PC-9 (cell line): ENCODE data around the gene DUSP23. TPM values are rescaled to one million over a fixed set of nuclear protein-coding genes. Genes with fewer than 3 reads are reported as not detected.

ENCODE experiments used
- BruUV-seq: library from RNA; stranded (reverse); fragments of 400-500 nt; replicated peaks from 2 replicates; lab custom pipeline; 2021; lab: Mats Ljungman, UMichigan
- CTCF ChIA-PET: fragments of 300-600 bp; sonication (Branson Sonifier 250); formaldehyde crosslinking; loops from one replicate; lab custom pipeline; 2022; ENCODE audit warnings: antibody characterized with exemption; lab: Charles Lee
- POLR2A ChIA-PET: fragments of 300-600 bp; sonication (Branson Sonifier 250); formaldehyde crosslinking; loops from one replicate; lab custom pipeline; 2022; ENCODE audit warnings: antibody characterized with exemption; ENCODE audit not compliant: unreplicated experiment; lab: Charles Lee
- DNase-seq, 2 experiments: peaks; one replicate each; pipeline versions ENCODE4 v3.0.0 to v3.0.0-alpha.2; 2015 to 2022; ENCODE audit warnings: mixed read lengths in 1 of 2
- H2AFZ ChIP-seq: fragments of 200-600 bp; sonication (generic); 2 replicates; pipeline ENCODE4 v1.8.1; 2017; ENCODE audit warnings: antibody characterized with exemption
- H3F3A ChIP-seq: fragments of 200-600 bp; sonication (generic); 2 replicates; pipeline ENCODE4 v1.8.1; 2017; ENCODE audit warnings: antibody characterized with exemption, mild to moderate bottlenecking, low read depth; ENCODE audit not compliant: insufficient read depth
- H3K27ac ChIP-seq: fragments of 200-600 bp; sonication (generic); 2 replicates; pipeline ENCODE4 v1.6.1; 2016; ENCODE audit warnings: mixed run types
- H3K27me3 ChIP-seq: fragments of 200-600 bp; sonication (generic); 2 replicates; pipeline ENCODE4 v1.6.1; 2016; ENCODE audit warnings: low read depth, mixed run types; ENCODE audit not compliant: insufficient read depth
- H3K36me3 ChIP-seq: fragments of 200-600 bp; sonication (generic); 2 replicates; pipeline ENCODE4 v1.6.1; 2016; ENCODE audit warnings: low read depth, mixed run types
- H3K4me1 ChIP-seq: fragments of 200-600 bp; sonication (generic); replicated peaks from 2 replicates; pipeline ENCODE4 v1.6.1; 2016; ENCODE audit warnings: mixed run types; ENCODE audit not compliant: insufficient read depth
- H3K4me2 ChIP-seq: fragments of 200-600 bp; sonication (generic); 2 replicates; pipeline ENCODE4 v1.6.1; 2017; ENCODE audit warnings: mixed run types
- H3K4me3 ChIP-seq: fragments of 200-600 bp; sonication (generic); 2 replicates; pipeline ENCODE4 v1.6.1; 2016; ENCODE audit warnings: mixed run types
- H3K79me2 ChIP-seq: fragments of 200-600 bp; sonication (generic); 2 replicates; pipeline ENCODE4 v1.6.1; 2017; ENCODE audit warnings: low read depth, mixed run types
- H3K9me2 ChIP-seq: fragments of 200-600 bp; sonication (generic); 2 replicates; pipeline ENCODE4 v1.8.1; 2017; ENCODE audit warnings: mild to moderate bottlenecking; ENCODE audit not compliant: insufficient read depth
- H3K9me3 ChIP-seq: fragments of 200-600 bp; sonication (generic); 2 replicates; pipeline ENCODE4 v1.8.1; 2016; ENCODE audit warnings: low read depth; ENCODE audit not compliant: insufficient read depth
- H4K20me1 ChIP-seq: fragments of 200-600 bp; sonication (generic); 2 replicates; pipeline ENCODE4 v1.8.1; 2017; ENCODE audit not compliant: insufficient read depth
- CTCF ChIP-seq: fragments of 200-600 bp; sonication (generic); conservative IDR thresholded peaks from 2 replicates; pipeline ENCODE4 v1.6.1; 2017; ENCODE audit warnings: mixed run types, antibody characterized with exemption, mild to moderate bottlenecking, moderate library complexity
- EZH2 ChIP-seq: fragments of 200-600 bp; sonication (generic); IDR thresholded peaks from 2 replicates; pipeline ENCODE4 v1.8.0; 2017; ENCODE audit warnings: antibody characterized with exemption, low read depth
- intact Hi-C: fragments of 100-400 bp; cut with micrococcal nuclease; formaldehyde crosslinking; loops from one replicate; pipeline ENCODE4 v1.10.0; 2022; ENCODE audit not compliant: unreplicated experiment
- total RNA-seq: library from RNA; stranded (reverse); gene quantifications from 2 replicates; pipeline ENCODE4 v1.2.3, GENCODE V29; 2021

The DUSP23 gene
- total RNA-seq, 1 experiment from 2014 or later: 33.1 TPM

GRCh38 chr1:159783724-159784123 lies 3.0 kb downstream of the DUSP23 start:
- Histone ChIP-seq H3K4me1 (peaks cover 4% of the 10 kb centered on the region; the same call in 1 of the 2 replicates), H4K20me1 (no peaks in the 10 kb centered on the region), H3K36me3 (no peaks in the 10 kb centered on the region), H2AFZ (no peak overlapping the region), H3K4me2 (no peak overlapping the region), H3K9me2 (no peaks in the 10 kb centered on the region), H3K9me3 (no peaks in the 10 kb centered on the region), H3K27ac (no peak overlapping the region), H3K79me2 (peaks cover 4% of the 10 kb centered on the region; the same call in 1 of the 2 replicates), H3K27me3 (no peaks in the 10 kb centered on the region), H3F3A (no peaks in the 10 kb centered on the region), H3K4me3 (no peak overlapping the region)
- ChIA-PET POLR2A (no interaction called here), CTCF (no interaction called here)
- DNase-seq: no peak
- intact Hi-C loops: loop anchor here (5.0 to 10.0 kb wide), 3 partner anchors 164 to 649 kb away; partner anchors contain the start of gene IGSF9
- TF ChIP-seq CTCF: no peak
- no peak for TF ChIP-seq EZH2
- no TSS peak for BruUV-seq

GRCh38 chr1:159786465-159786864 lies 5.7 kb downstream of the DUSP23 start:
- Histone ChIP-seq H3K79me2 (peaks cover 1% of the 10 kb centered on the region; the same call in 1 of the 2 replicates), H3F3A (no peaks in the 10 kb centered on the region), H3K27me3 (no peaks in the 10 kb centered on the region), H3K9me2 (no peaks in the 10 kb centered on the region), H3K4me2 (no peak overlapping the region), H3K4me1 (no peaks in the 10 kb centered on the region), H3K4me3 (no peak overlapping the region), H3K27ac (no peak overlapping the region), H3K9me3 (no peaks in the 10 kb centered on the region), H4K20me1 (no peaks in the 10 kb centered on the region), H2AFZ (no peak overlapping the region), H3K36me3 (no peaks in the 10 kb centered on the region)
- intact Hi-C loops: loop anchor here (10.0 kb wide), 2 partner anchors 572 to 652 kb away; no protein-coding TSS in a partner anchor
- no peak for DNase-seq
- ChIA-PET POLR2A (no interaction called here), CTCF (no interaction called here)
- TF ChIP-seq EZH2 (no peak), CTCF (no peak)
- no TSS peak for BruUV-seq

- Histone ChIP-seq H3K27me3 (no peaks in the 10 kb centered on the region), H3K79me2 (no peaks in the 10 kb centered on the region), H3K4me1 (no peaks in the 10 kb centered on the region), H2AFZ (no peak overlapping the region), H3F3A (no peaks in the 10 kb centered on the region), H3K9me2 (no peaks in the 10 kb centered on the region), H3K27ac (no peak overlapping the region), H3K9me3 (no peaks in the 10 kb centered on the region), H3K36me3 (no peaks in the 10 kb centered on the region), H3K4me2 (no peak overlapping the region), H4K20me1 (no peaks in the 10 kb centered on the region), H3K4me3 (no peak overlapping the region)
- ChIA-PET CTCF (no interaction called here), POLR2A (no interaction called here)
- BruUV-seq: no TSS peak
- intact Hi-C loops: loop anchor here (10.0 kb wide), 2 partner anchors 572 to 652 kb away; no protein-coding TSS in a partner anchor
- TF ChIP-seq EZH2: no peak
- TF ChIP-seq CTCF: no peak
- no peak for DNase-seq
Observed at GRCh38 chr1:159786966-159787365, 6.2 kb downstream of the DUSP23 start.
